ENCODE results near the gene METTL16. TPM values are rescaled to one million over a fixed set of nuclear protein-coding genes. Genes with fewer than 3 reads are reported as not detected.

METTL16 gene
- total and polyA plus RNA-seq, 9 of the 15 experiments (the other 6 are each of a cell fraction or from before 2014, with no cell fraction given), result 12.1 to 30.5 (median 19.8) TPM

GRCh38 chr17:2416010-2416734 lies 95.5 kb downstream of the METTL16 start (continued):
- no peak for TF ChIP-seq NKRF (IDR thresholded peaks at IDR 0.05; ENCODE audit: borderline replicate concordance)
- no peak for TF ChIP-seq MAX (CRISPR knock-in tag; IDR thresholded peaks at IDR 0.05)
- TF ChIP-seq ZNF143 (CRISPR knock-in tag; IDR thresholded peaks at IDR 0.05), result no peak
- TF ChIP-seq GTF2F1 (IDR thresholded peaks at IDR 0.05; ENCODE audit: low read depth, low read length), result no peak
- no peak for TF ChIP-seq RBM17 (IDR thresholded peaks at IDR 0.05; ENCODE audit: borderline replicate concordance, low read depth, low read length)
- TF ChIP-seq, protein P1, sequence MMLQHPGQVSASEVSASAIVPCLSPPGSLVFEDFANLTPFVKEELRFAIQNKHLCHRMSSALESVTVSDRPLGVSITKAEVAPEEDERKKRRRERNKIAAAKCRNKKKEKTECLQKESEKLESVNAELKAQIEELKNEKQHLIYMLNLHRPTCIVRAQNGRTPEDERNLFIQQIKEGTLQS (IDR thresholded peaks at IDR 0.05), result no peak
- TF ChIP-seq, protein P1 (CRISPR knock-in tag; conservative IDR thresholded peaks at IDR 0.05), result no peak
- no peak for TF ChIP-seq FIP1L1 (IDR thresholded peaks at IDR 0.05; ENCODE audit: low read depth, low read length, poor library complexity, severe bottlenecking)
- TF ChIP-seq HDAC1 (IDR thresholded peaks at IDR 0.05), result no peak
- TF ChIP-seq ZNF398 (CRISPR knock-in tag; IDR thresholded peaks at IDR 0.05), result no peak
- TF ChIP-seq MCM3 (IDR thresholded peaks at IDR 0.05), result no peak
- TF ChIP-seq GTF2A2 (tag; IDR thresholded peaks at IDR 0.05), result no peak

All from K562 (cell line).